Fibroblast of upper back skin (primary cell): ENCODE results near the gene BMP2.

Experiments used
- DNase-seq: peaks from one replicate; pipeline ENCODE4 v3.0.0-alpha.2; 2013

The BMP2 gene

DNA sequence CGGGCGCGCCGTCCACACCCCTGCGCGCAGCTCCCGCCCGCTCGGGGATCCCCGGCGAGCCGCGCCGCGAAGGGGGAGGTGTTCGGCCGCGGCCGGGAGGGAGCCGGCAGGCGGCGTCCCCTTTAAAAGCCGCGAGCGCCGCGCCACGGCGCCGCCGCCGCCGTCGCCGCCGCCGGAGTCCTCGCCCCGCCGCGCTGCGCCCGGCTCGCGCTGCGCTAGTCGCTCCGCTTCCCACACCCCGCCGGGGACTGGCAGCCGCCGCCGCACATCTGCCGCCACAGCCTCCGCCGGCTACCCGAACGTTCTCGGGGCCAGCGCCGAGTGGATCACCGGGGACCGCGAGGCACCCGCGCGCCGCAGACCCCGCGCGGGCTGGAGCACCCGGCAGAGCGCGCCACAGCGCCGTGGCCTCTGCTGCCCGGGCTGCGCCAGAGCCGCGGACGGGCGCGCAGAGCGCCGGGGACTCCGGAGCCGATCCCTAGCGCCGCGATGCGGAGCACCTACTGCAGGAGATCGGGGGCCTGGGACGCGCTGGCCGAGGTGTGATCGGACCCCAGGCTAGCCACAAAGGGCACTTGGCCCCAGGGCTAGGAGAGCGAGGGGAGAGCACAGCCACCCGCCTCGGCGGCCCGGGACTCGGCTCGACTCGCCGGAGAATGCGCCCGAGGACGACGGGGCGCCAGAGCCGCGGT, at the start of gene BMP2:
BMP2 (plus strand) TSS at position 151 of the 692 bp plus-strand sequence. CDS start 2,441 bp downstream, outside the sequence.
- DNase-seq = peak; percentile 34

DNA sequence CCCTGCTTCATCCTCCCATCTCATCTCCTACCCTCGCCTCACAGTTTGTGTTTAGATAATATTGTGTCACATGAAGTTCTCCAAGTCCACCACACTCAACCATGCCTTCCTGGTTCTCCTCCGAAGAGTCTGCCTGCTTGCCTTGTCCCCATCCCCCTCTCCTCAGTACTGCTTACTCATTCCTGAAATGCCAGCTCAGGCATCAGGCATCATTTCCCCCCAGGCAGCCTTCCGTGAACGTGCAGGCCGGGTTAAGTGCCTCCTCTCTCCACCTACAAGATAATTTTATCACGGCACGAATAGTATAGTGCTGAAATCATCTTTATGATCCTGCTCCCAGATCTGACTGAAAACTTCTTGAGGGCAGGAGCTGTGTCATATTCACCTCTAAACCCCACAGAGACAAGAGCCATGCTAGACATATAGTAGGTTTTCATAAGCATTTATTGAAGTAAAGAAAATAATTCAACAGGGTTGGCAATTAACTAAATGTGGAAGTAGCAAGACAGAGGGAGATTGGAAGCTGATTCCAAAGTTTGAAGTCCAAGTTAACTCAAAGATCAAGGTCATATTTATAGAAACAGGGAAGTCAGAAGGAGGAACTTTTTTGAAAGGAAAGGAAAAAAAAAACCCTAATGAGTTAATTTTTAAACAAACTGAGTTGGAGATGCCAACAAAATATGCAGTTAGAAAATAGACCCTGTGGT, 48.7 kb upstream of the BMP2 start:
- no peak for DNase-seq

DNA sequence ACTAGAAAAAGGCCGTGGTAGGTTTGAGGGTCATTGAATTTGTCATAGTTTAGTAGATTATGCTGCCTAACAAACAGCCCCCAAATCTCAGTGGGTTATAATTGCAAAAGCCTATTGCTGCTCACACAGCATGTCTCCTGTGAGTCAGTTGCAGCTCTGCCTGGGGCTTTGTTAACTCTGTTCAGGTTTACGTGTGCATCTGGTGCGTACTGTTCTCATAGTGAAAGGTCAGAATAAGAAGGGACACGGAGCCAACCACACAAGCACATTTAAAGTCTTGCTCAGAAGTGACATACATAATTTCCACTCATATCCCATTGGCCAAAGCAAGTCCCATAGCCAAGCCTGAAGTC, 48.1 kb upstream of the BMP2 start:
- no peak for DNase-seq

DNA sequence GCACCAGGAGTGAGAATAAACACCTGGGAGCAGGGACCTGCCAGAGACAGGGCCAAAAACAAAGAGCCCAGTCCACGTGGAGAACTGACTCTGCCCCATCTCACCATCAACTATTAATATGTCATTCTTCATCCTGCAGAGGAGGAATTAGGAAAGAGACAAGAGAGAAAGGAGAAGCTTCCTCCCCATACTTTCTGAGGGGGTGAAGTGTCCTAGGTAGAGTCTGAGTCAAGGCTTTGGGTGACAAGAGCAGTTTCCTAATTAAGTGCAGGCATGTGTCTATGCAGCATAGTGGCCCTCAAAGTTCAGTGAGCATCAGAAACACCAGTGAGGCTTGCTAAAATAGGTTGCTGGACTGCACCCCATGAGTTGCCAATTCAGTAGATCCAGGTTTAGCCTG, 40.7 kb upstream of the BMP2 start:
- no peak for DNase-seq

DNA sequence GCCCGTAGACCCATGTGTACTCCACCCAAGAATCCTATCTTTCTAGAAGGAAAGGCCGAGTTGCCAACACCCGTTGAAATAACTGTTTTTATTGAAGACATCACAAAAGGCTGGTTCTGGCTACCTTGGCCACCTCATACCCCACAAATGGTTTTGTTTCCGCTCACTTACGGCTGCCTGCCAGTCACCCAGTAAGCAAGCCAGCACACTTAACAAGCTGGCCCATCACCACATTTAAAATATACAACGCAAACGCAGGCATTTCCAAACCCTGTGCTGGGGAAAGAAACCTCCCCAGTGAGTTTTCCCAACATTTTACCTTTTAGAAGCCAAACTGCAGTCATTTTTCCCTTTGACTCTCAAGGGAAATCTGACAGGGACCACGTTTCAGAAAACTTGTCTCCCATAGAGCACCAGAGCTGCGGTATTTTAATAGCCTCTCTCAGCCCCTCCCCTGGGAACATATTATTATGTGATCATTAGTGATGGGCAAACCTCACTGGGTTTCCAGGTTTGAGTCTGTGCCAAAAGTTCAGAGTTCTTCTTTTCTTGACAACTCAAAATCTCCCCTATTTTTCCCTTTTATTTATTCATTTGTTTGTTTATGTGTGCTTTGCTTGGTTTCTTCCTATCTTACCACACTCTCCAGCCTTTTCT, 36.7 kb upstream of the BMP2 start:
- no peak for DNase-seq

DNA sequence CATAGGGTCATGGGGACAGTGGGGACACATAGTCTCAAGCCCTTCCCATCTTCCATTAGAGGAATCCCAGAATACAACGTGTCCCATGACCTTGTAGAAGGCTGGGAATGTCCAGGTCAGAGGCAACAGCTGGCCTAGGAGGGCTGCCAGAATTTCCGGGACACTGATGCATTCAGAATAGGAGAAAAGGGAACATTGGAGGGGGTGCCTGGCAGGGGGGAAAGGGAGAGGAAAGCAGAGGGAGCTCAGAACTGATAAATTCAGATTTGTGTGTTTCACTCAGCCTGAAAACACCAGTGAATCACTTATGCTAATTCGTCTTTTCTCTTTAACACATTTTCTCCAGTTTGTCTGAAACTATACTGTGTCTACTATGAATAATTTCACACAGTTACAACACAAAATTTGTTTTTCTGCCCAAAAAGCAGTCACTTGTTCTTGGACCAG, 35.5 kb upstream of the BMP2 start:
- DNase-seq = no peak

DNA sequence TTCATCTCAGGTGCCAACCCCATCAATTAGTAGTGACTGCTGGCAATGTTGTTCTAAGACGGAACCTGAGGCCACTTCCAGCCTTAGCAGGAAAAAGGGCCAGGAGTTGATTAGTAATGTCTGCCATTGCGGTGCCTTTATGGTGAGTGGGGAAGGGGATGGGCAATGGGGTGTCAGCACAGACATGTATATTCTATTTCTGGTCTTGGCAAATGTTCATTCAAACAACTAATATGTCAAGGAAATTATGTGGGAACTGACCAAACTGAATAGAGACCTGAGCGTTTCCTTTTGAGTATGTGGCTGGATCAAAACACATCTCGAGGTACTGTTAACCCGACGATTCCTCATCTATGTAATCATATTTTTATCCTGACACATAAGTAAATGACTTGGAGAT, 34.6 kb upstream of the BMP2 start:
- DNase-seq = no peak

DNA sequence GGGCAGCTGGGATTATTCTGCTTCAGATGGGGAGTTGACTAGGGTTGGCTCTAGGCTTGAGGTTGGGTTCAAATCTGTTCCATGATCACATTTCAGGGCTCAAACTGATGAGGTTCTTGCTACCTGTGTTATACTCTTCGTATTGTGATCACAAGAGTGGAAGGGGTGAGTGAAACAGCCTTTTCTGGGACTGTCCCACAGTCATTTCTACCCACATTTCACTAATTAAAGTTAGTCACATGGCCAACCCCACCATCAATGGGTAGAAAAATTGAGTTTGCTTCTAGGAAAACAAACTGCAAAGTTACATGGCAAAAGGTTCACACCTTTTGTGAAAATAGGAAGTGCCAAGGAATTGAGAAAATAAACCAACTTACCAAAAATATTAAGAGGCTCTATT, 33.5 kb upstream of the BMP2 start:
- DNase-seq = no peak

DNA sequence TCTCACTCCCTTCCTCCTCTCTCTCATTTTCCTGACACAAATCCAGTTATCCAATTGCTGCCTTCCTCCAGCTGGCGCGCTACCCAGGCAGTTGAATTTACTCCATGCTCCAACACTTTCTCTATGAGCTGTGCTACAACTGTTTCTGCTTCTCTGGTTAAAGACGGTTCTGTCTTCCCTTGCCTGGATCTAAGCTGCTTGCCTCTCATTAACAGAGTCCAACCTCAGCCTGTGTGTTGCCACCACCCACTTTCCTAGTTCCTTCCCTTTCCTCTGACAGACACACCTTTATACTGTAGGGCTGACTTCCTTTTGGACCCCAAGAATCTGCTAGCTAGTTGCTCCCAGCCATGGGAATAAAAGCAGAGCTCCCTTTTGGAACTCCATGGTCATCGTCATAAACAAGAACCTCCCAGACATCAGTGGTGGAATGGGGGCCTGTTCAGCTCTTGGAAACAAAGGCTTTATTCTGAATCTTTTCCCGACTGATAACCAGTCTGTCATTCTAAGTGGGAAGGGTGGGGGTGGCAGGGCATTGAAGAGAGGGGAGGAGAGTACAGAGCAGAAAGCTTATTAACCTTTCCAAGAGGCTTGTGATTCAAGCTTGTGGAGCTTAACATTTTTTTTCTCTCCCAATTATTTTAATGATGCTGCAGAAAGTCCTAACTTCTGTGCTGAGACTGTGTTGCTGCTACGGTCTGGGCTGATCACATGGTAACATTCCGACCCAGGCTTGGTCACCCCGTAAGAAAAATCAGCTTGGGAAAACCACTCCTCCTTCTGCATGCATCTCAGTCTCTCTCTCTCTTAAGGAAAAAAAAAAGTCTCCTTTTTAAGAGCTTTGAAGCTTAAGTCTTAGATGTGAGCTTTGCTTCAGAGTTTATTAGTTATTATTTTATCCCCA, 31.3 kb upstream of the BMP2 start:
- DNase-seq = no peak

DNA sequence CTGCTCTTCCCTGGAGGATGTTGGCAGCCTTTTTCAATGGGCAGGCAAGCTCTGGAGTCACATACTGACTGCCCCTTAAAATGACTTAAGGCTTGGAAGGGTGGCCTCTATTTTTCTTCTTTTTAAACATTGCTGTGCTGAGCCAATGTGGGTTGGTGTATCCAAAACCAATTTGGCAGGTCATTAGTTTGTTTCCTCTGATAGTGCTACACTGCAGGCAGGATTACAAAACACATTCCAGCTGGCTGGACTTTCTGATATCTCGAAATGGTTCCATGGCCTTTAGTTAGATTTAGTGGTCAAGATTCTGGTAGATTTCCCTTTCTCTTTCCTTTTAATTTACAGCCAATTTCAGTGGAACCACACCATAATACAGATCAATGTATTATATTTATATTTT, 28.1 kb upstream of the BMP2 start:
- DNase-seq = no peak

DNA sequence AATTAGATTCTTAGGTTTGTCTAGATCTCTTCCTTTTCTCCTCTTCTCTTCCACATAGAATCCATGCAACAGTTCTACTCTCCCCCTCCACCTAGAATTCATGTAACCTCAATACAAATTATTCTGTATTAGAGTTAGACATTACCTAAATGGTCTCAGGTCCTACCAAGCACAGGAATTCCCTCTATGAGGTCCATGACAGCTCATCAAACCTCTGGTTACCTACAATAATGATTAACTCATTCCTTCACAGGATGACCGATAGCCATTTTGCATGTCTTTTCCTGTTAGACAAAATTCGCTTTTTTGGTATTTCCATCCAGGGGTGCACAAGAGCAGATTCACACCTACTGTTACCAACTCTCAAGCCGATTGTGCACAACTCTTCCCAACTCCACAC, 27.4 kb upstream of the BMP2 start:
- DNase-seq = no peak

DNA sequence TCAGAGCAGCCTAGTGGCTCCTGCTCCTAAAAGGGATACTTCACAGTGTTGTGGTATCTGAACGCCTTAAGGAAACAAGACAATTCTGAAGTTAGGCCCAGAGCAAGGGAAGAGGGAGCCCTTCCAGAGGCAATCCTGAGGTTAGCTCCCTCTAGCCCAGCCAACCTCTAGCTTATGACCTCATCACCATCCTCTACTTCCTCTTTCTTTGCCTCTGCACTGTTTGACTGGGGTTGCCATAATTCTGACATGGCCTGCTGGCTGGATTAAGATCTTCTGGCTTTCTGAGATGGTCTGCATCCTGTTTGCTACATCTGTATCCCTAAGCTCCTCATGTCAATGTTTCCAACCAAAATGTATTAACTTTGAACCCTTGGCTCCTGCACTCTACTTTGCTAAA, 23.3 kb upstream of the BMP2 start:
- no peak for DNase-seq

DNA sequence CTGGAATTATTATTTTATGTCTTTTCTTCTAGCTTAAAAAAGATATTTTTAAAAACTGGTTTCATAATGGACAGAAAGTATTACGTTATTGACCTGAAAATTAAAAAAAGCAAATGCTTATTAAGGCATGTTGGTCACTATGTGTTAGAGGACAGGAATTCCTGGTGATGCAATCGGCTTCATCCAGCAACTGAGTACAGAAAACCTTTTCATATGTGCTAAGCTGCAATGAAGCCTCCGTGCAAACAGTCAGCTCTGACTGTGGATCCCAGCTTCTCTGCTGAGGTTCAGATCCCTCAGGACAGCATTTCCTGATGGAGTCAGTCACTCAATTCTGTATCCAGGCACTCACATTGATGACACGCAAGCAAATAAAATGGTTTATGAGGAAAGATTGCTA, 22.7 kb upstream of the BMP2 start:
- DNase-seq = no peak

DNA sequence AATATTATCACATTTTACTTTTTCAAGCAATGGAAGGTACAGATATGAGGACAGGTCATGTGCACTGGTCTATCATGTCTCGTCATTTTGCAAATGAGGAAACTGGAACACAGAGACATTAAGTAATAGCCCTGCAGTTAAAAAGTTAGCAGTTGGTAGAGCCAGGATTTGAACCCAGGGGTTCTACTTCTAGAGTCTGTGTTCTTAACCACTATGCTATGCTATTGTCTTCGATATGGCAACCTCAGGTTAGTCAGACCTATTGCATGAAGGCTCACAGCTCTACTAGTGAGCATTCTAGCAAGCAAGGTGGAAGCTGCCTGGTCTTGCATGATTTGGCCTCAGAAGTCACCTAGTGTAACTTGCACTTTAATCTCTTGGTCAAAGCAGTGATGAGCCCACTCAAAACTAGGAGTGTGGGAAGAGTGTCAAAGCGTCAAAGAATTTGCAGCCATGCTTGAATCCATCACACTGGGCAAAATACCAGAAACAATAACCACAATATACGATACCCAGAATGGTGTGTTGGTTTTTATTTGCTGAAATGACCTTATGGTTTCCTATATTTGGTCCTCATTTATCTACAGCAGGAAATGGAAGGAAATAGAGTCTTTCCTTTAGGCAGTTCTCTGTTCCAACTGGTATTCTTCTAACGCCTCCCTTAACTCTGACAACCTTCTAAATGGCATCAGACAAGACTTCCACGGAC, 20.4 kb upstream of the BMP2 start:
- DNase-seq = no peak

DNA sequence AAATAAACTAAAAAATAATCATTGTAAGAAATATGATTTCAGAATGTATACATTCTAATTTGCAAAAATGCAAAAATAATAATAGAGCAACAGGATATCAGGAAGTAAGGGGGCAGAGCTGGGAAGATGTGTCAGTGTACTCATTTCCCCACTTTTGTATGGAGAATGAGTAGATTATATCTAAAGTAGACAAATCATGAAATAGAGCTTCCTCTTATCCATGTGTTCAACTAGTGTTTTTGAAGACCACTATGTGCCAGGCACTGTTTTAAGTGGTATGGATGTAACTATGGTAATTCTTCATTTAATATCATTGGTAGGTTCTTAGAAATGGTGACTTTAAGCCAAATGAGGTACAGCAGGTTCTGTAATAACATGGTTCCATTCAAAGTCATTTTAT, 17.0 kb upstream of the BMP2 start:
- DNase-seq = no peak

DNA sequence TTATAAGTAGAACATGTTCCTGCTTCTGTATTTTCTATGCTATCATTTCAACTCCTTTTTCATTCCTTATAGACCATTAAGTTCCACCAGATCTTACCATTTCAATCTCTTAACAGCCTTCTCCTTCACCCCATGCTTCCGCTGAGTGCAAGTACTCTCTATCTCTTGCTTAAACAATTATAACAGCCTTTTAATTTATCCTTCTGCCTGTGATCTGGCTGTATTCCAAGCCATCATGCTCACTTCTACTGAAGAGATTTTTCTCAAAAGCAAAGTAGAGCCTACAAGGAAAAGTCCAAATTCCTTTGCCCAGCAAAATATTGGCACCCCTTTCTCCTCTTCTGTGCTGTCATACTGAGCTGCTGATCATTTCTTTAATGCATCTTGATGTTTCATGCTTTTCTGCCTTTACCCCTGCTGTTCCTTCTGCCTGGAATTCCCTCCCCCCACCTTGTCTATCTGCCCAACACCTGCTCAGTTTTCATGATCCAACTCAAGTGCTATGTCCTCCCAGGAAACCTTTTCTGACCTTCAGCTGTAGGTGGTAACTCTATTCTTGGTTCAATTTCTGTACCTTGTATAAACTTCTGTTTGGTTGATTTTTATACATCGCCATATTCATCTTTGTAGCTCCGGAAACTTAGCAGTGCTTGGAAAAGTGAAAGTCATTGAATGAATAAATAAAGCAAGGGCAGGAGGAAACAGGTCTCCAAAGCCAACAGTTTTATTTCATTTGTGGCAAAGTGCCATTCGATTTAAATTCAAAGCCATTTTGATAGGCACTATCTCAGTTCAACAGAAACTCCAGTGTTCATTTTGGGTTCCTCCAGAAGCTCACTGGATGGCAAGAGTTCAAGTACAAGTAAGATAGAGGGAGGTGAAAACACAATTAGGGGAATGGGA, 10.5 kb upstream of the BMP2 start:
- DNase-seq = no peak

DNA sequence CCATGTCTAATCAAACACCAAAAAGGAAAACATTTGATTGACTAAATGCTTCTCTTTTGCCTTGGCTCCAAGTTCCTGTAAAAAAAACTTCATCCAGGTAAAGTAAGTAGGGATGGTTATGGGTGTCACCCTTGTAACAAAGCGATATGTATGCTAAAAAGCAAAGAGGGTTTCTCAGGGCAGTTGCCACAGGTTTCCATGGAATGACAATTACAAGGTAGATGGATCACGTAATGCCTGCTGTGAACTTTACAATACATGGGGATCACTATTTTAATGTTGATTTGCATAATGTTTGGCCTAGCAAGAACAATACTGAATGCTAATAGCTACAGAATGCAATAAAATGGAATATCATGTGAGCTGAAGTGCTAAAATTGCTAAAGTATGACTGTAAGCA, 2.9 kb upstream of the BMP2 start:
- DNase-seq = no peak

DNA sequence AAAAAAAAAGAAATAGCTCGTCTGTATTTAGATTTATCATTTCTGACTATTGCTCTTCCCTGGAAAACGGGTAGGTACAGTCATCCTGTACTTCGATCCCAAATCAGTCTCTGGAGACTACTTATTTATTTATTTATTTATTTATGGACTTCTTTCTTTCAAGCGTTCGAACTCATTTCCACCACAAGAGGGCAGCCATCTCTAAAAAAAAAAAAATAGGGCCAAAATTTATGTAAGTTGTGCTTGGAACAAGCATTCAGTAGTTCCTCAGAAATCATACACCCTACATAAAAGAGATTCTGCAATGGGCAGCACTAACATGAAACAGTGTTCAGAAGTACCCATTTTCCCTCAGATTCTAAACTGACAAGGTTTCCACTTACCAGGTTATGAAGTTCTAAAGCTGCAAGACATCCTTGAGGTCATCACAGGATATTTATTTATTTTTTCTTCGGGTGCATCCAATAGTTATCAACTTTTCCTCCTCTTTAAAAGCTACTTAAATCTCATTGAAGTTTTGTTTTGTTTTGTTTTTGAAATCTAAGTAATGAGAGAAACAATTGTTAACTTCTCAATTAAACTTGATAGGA, 1.9 kb upstream of the BMP2 start:
- peak; percentile 69 for DNase-seq

DNA sequence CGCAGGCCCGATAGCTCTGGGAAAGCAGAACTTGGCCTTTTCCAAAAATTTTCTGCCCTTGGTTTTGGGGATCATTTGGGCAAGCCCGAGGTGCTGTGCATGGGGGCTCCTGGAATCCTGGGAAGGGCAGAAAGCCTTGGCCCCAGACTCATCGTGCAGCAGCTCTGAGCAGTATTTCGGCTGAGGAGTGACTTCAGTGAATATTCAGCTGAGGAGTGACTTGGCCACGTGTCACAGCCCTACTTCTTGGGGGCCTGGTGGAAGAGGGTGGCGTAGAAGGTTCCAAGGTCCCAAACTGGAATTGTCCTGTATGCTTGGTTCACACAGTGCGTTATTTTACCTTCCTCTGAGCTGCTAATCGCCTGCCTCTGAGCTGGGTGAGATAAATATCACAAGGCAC, 1.1 kb upstream of the BMP2 start:
- DNase-seq = no peak

DNA sequence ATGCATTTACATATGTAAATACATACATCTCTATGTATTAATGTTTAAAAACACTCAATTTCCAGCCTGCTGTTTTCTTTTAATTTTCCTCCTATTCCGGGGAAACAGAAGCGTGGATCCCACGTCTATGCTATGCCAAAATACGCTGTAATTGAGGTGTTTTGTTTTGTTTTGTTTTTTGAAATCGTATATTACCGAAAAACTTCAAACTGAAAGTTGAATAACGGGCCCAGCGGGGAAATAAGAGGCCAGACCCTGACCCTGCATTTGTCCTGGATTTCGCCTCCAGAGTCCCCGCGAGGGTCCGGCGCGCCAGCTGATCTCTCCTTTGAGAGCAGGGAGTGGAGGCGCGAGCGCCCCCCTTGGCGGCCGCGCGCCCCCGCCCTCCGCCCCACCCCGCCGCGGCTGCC, 355 bp upstream of the BMP2 start:
- DNase-seq = no peak
